Measurements from ENCODE around the gene SLC7A9. TPM values are rescaled to one million over a fixed set of nuclear protein-coding genes. Genes with fewer than 3 reads are reported as not detected.

The SLC7A9 gene
- total and polyA plus RNA-seq, 2 of the 13 experiments (the other 11 are each of a cell fraction or from before 2014, with no cell fraction given) = 4.7 to 8.3 TPM

DNA sequence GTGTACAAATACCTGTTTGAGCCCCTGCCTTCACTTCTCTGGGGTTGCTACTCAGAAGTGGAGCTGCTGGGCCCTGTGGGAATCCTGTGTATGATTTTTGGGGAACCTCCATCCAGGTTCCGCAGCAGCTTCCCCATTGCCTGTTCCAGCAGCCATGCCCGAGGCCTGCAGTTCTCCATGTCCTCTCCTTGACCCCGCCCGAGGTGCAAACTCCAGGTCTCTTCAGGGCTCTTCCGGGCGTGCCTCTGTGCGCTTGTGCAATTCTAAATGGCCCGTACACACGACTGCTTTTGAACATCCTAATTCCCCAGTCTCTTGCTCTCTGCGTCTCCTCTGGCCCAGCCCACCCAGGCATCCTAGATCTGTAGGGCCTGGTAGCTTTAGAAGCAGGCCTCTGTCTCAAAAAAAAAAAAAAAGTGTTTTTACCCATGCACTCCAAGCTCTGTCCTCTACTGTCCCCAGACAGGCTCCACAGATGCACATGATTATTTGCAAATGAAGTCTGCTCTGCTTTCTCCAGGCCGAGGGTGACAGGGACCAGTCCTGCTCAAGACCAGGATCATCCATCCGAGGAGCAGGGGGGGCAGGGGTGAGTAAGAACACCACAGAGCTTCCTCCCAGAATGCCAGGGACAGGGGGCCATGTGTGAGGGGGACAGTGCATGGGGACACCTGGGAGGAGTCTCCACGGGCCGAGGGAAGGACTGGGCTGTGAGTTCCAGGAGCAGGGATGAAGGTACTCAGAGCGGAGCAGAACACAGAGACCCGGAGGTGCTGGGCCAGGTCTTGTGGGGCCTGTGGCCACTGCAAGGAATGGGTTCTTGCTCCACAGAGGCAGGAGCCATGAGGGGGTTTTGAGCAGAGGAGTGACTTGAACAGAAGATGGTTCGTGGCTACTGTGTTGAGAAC is 51.7 kb downstream of the SLC7A9 start (continued):
- TF ChIP-seq KIAA2018 (CRISPR knock-in tag; IDR thresholded peaks at IDR 0.05; ENCODE audit: borderline replicate concordance) (no peak), GATAD2A (CRISPR knock-in tag; IDR thresholded peaks at IDR 0.05) (peak; percentile 35; the same call in 1 of the 2 replicates), FOXP1 (IDR thresholded peaks at IDR 0.05) (no peak), FOXP1 (CRISPR knock-in tag; IDR thresholded peaks at IDR 0.05) (peak; percentile 38; the same call in 1 of the 2 replicates), RELA (CRISPR knock-in tag; IDR thresholded peaks at IDR 0.05) (no peak)
- TF ChIP-seq, protein P1, sequence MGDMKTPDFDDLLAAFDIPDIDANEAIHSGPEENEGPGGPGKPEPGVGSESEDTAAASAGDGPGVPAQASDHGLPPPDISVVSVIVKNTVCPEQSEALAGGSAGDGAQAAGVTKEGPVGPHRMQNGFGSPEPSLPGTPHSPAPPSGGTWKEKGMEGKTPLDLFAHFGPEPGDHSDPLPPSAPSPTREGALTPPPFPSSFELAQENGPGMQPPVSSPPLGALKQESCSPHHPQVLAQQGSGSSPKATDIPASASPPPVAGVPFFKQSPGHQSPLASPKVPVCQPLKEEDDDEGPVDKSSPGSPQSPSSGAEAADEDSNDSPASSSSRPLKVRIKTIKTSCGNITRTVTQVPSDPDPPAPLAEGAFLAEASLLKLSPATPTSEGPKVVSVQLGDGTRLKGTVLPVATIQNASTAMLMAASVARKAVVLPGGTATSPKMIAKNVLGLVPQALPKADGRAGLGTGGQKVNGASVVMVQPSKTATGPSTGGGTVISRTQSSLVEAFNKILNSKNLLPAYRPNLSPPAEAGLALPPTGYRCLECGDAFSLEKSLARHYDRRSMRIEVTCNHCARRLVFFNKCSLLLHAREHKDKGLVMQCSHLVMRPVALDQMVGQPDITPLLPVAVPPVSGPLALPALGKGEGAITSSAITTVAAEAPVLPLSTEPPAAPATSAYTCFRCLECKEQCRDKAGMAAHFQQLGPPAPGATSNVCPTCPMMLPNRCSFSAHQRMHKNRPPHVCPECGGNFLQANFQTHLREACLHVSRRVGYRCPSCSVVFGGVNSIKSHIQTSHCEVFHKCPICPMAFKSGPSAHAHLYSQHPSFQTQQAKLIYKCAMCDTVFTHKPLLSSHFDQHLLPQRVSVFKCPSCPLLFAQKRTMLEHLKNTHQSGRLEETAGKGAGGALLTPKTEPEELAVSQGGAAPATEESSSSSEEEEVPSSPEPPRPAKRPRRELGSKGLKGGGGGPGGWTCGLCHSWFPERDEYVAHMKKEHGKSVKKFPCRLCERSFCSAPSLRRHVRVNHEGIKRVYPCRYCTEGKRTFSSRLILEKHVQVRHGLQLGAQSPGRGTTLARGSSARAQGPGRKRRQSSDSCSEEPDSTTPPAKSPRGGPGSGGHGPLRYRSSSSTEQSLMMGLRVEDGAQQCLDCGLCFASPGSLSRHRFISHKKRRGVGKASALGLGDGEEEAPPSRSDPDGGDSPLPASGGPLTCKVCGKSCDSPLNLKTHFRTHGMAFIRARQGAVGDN (CRISPR knock-in tag; IDR thresholded peaks at IDR 0.05) = peak; percentile 48; the same call in 1 of the 2 replicates
- TF ChIP-seq, protein P2, sequence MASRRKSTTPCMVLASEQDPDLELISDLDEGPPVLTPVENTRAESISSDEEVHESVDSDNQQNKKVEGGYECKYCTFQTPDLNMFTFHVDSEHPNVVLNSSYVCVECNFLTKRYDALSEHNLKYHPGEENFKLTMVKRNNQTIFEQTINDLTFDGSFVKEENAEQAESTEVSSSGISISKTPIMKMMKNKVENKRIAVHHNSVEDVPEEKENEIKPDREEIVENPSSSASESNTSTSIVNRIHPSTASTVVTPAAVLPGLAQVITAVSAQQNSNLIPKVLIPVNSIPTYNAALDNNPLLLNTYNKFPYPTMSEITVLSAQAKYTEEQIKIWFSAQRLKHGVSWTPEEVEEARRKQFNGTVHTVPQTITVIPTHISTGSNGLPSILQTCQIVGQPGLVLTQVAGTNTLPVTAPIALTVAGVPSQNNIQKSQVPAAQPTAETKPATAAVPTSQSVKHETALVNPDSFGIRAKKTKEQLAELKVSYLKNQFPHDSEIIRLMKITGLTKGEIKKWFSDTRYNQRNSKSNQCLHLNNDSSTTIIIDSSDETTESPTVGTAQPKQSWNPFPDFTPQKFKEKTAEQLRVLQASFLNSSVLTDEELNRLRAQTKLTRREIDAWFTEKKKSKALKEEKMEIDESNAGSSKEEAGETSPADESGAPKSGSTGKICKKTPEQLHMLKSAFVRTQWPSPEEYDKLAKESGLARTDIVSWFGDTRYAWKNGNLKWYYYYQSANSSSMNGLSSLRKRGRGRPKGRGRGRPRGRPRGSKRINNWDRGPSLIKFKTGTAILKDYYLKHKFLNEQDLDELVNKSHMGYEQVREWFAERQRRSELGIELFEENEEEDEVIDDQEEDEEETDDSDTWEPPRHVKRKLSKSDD (CRISPR knock-in tag; IDR thresholded peaks at IDR 0.05; ENCODE audit: low read depth) = no peak
- TF ChIP-seq, protein P3, sequence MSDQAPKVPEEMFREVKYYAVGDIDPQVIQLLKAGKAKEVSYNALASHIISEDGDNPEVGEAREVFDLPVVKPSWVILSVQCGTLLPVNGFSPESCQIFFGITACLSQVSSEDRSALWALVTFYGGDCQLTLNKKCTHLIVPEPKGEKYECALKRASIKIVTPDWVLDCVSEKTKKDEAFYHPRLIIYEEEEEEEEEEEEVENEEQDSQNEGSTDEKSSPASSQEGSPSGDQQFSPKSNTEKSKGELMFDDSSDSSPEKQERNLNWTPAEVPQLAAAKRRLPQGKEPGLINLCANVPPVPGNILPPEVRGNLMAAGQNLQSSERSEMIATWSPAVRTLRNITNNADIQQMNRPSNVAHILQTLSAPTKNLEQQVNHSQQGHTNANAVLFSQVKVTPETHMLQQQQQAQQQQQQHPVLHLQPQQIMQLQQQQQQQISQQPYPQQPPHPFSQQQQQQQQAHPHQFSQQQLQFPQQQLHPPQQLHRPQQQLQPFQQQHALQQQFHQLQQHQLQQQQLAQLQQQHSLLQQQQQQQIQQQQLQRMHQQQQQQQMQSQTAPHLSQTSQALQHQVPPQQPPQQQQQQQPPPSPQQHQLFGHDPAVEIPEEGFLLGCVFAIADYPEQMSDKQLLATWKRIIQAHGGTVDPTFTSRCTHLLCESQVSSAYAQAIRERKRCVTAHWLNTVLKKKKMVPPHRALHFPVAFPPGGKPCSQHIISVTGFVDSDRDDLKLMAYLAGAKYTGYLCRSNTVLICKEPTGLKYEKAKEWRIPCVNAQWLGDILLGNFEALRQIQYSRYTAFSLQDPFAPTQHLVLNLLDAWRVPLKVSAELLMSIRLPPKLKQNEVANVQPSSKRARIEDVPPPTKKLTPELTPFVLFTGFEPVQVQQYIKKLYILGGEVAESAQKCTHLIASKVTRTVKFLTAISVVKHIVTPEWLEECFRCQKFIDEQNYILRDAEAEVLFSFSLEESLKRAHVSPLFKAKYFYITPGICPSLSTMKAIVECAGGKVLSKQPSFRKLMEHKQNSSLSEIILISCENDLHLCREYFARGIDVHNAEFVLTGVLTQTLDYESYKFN (CRISPR knock-in tag; conservative IDR thresholded peaks at IDR 0.05) = peak; percentile 55
